GM12892 (cell line): Measurements from ENCODE around the gene DNASE2.

Source experiments
- POLR2A ChIP-seq: IDR thresholded peaks from 2 replicates; pipeline ENCODE4 v1.6.1; 2011; ENCODE audit warnings: low read depth, low read length, control low read depth
- TAF1 ChIP-seq: IDR thresholded peaks from 2 replicates; pipeline ENCODE4 v1.6.1; 2011; ENCODE audit warnings: low read depth, mild to moderate bottlenecking, control low read depth, low read length, borderline replicate concordance

GRCh38 chr19:12899891-12900518 lies 18.8 kb upstream of the DNASE2 start:
- no peak for TF ChIP-seq POLR2A
- TF ChIP-seq TAF1 = no peak
